ENCODE measurements around the gene KIRREL3.

GRCh38 chr11:126992804-126993111 lies 7.8 kb downstream of the KIRREL3 start:
- TF ChIP-seq POLR2A (IDR thresholded peaks at IDR 0.05) (no peak), POLR2AphosphoS5 (IDR thresholded peaks at IDR 0.05) (no peak)
